Prostate gland (tissue), 2 donors: ENCODE results near the gene LIX1L.

Experiments
- CTCF ChIP-seq, 4 experiments: fragments of 200-600 bp in 2 of 4; fragments of 450-650 bp in 2 of 4; sonication (generic) in 2 of 4; IDR thresholded peaks; 1 replicate in 3 of 4; 2 replicates in 1 of 4; pipeline ENCODE4 v1.5.1; 2016 to 2019; ENCODE audit warnings: antibody characterized with exemption in 4 of 4, mild to moderate bottlenecking in 2 of 4, moderate library complexity in 2 of 4
- POLR2A ChIP-seq: fragments of 450-650 bp; IDR thresholded peaks from one replicate; pipeline ENCODE4 v1.6.1; 2016; ENCODE audit warnings: antibody characterized with exemption, mild to moderate bottlenecking

GRCh38 chr1:145917595-145917994, 40.2 kb downstream of the LIX1L start:
- no peak for TF ChIP-seq POLR2A
- TF ChIP-seq CTCF (IDR thresholded peaks at IDR 0.05) = no peak
